Activated naive CD8-positive, alpha-beta T cell treated with anti-CD3 and anti-CD28 coated beads, Interleukin-2, amount 10 ng/mL, durations not matched to agents 7 days and 5 days (primary cell): ENCODE measurements around the gene TBRG4. TPM values are rescaled to one million over a fixed set of nuclear protein-coding genes. Genes with fewer than 3 reads are reported as not detected.

Experiments used
- ATAC-seq: fragments of 150-1000 bp; cut with Tn5 transposase; one replicate; pipeline ENCODE4 v1.10.0; 2021; ENCODE audit warnings: low read depth, moderate library complexity
- POLR2A ChIA-PET: fragments of 350-600 bp; sonication (Branson Sonifier 250); formaldehyde crosslinking; loops from one replicate; lab custom pipeline; 2021; ENCODE audit warnings: antibody characterized with exemption; lab: Charles Lee
- DNase-seq: peaks from one replicate; pipeline ENCODE4 v3.0.0; 2021
- H3K27ac Mint-ChIP-seq: one replicate; pipeline ENCODE4 v1.8.0; 2022; ENCODE audit warnings: mild to moderate bottlenecking, mixed read lengths
- H3K27me3 Mint-ChIP-seq: one replicate; pipeline ENCODE4 v1.8.0; 2022; ENCODE audit warnings: mild to moderate bottlenecking, moderate library complexity, mixed read lengths
- H3K36me3 Mint-ChIP-seq: one replicate; pipeline ENCODE4 v1.8.0; 2021; ENCODE audit warnings: mild to moderate bottlenecking, mixed read lengths
- H3K4me1 Mint-ChIP-seq: one replicate; pipeline ENCODE4 v1.8.0; 2021; ENCODE audit warnings: mixed read lengths
- H3K4me3 Mint-ChIP-seq: one replicate; pipeline ENCODE4 v1.8.0; 2022; ENCODE audit warnings: mild to moderate bottlenecking, moderate library complexity, mixed read lengths
- H3K9me3 Mint-ChIP-seq: one replicate; pipeline ENCODE4 v1.8.0; 2021; ENCODE audit warnings: mixed read lengths
- total RNA-seq, 2 experiments: library from RNA; stranded (reverse); gene quantifications; one replicate each; pipeline ENCODE4 v1.2.3, GENCODE V29; 2021

TBRG4 gene
- total RNA-seq, 2 experiments from 2014 or later: 123 to 127 TPM

- Mint-ChIP-seq H3K4me3 (no peak overlapping the region), H3K4me1 (peaks cover 15% of the 10 kb centered on the region), H3K27ac (no peak overlapping the region), H3K27me3 (no peaks in the 10 kb centered on the region), H3K9me3 (no peaks in the 10 kb centered on the region), H3K36me3 (peaks cover 31% of the 10 kb centered on the region)
- ATAC-seq (no peak), DNase-seq (no peak)
- POLR2A ChIA-PET: interaction anchor here (1.0 kb wide), 1 partner anchor 42 kb away, joined by 4 read pairs; no protein-coding TSS in a partner anchor
Measured at GRCh38 chr7:45068236-45069023, 43.1 kb downstream of the TBRG4 start.

DNA sequence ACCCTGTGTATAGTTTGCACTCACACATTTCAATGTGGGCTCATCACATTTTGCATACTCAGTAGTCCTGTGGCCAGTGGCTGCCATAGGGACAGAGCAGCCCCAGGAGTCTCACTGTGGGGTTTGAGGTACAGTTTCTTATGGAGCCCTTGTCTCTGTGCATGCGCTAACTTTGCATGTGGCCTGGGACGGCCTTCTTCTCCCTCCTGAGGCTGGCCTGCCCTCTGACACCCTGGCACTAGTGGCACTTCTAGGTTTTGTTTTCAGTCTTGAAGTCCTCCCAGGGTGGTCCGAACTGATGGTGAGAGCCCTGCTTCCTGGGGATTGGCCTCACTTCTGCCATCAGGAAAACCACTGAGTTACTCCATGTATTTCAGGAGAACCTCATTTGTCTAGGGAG lies 43.9 kb downstream of the TBRG4 start:
- DNase-seq (no peak), ATAC-seq (no peak)
- Mint-ChIP-seq H3K36me3 (peaks cover 25% of the 10 kb centered on the region), H3K4me3 (no peak overlapping the region), H3K4me1 (peaks cover 17% of the 10 kb centered on the region), H3K9me3 (no peaks in the 10 kb centered on the region), H3K27me3 (no peaks in the 10 kb centered on the region), H3K27ac (no peak overlapping the region)
- POLR2A ChIA-PET: interaction anchor here (1.0 kb wide), 1 partner anchor 43 kb away, joined by 4 read pairs; no protein-coding TSS in a partner anchor

- POLR2A ChIA-PET: no interaction called here
- ATAC-seq (no peak), DNase-seq (no peak)
- H3K4me3 Mint-ChIP-seq: no peak overlapping the region
- H3K4me1 Mint-ChIP-seq: peaks cover 21% of the 10 kb centered on the region
- peaks cover 23% of the 10 kb centered on the region for H3K36me3 Mint-ChIP-seq
- no peaks in the 10 kb centered on the region for H3K9me3 Mint-ChIP-seq
- H3K27me3 Mint-ChIP-seq: no peaks in the 10 kb centered on the region
- no peak overlapping the region for H3K27ac Mint-ChIP-seq
Measured at GRCh38 chr7:45066409-45066808, 45.1 kb downstream of the TBRG4 start.

DNA sequence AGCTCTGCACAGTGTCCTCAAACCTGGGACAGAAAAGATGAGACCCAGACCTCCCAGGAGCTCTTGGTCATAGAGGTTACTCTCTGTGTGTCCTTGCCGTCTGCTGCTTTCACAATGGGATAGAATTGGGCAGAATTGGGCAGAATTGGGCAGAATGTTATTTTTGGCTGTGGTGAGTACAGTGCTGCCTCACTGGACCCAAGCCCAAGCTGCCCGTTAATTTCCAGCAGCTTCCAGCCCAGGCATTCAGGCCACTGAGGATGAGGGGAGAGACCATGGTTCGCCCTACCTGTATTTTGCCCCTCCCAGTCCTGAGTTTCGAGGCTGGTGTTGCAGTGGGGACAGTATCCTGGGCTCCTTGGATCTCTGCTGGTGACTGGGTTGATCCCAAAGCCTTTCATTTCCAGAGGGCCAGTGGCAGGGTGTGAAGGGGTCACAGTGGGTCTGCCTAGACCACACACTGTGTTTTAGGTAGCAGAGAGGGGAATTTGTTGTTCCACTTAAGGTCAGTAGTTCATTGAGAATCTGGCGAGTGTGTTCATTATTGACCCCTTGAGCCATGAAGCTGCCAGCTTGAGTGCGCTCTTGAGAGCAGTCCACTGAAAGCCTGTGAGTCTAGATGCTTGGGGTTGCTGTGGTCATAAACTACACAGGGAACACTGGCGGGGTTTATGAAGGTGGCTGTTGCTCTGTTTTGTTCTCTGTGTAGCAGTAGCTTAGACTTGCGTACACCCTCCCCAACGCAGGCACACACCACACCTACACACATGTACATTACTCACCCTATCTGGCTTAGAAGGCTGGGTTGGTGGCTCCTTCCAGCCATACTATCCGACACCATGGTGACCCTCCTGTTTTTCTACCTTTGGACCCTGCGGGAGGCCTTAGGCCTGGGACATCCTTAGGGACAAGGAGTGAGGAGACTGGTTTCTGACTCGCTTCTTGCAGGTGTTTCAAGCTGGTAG lies 46.2 kb downstream of the TBRG4 start:
- Mint-ChIP-seq H3K27ac (no peak overlapping the region), H3K9me3 (no peaks in the 10 kb centered on the region), H3K4me3 (no peak overlapping the region), H3K4me1 (peaks cover 31% of the 10 kb centered on the region), H3K36me3 (peaks cover 31% of the 10 kb centered on the region), H3K27me3 (no peaks in the 10 kb centered on the region)
- DNase-seq (no peak), ATAC-seq (no peak)
- POLR2A ChIA-PET: no interaction called here

DNA sequence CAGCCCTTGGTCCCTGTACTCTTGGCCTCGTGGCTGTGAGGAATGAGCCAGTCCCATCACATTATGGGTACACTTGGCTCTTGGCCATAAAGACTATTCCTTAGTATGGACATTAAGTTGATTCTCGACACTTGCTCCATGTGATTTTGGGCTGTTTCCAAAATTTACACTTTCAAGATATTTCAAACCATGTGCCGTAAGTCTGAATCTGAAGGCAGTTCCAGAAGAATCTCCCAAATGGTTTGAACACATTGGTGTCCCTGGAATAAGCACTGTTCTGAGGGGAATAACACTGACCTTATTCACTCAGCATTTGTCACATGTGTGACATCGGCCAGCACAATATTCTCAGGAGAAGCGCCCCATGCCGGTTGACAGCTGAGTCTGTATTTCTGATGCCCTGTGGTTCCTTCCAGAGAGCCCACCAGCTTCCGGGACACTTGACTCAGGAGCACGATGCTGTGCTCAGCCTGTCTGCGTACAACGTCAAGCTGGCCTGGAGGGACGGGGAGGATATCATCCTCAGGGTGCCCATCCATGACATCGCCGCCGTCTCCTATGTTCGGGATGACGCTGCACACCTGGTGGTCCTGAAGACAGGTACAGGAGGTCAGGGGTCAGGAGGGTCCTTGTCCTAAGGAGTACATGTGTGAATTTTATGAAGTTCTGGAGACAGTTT lies 47.3 kb downstream of the TBRG4 start:
- no peak for DNase-seq
- POLR2A ChIA-PET: no interaction called here
- Mint-ChIP-seq H3K4me1 (peaks cover 32% of the 10 kb centered on the region), H3K27ac (no peak overlapping the region), H3K9me3 (no peaks in the 10 kb centered on the region), H3K27me3 (no peaks in the 10 kb centered on the region), H3K4me3 (no peak overlapping the region), H3K36me3 (peaks cover 33% of the 10 kb centered on the region)
- ATAC-seq: no peak

GRCh38 chr7:45061806-45062425 lies 49.6 kb downstream of the TBRG4 start:
- Mint-ChIP-seq H3K36me3 (peaks cover 43% of the 10 kb centered on the region), H3K4me1 (peaks cover 37% of the 10 kb centered on the region), H3K27ac (no peak overlapping the region), H3K4me3 (no peak overlapping the region), H3K9me3 (no peaks in the 10 kb centered on the region), H3K27me3 (no peaks in the 10 kb centered on the region)
- ATAC-seq (no peak), DNase-seq (no peak)
- POLR2A ChIA-PET: no interaction called here

- Mint-ChIP-seq H3K27me3 (no peaks in the 10 kb centered on the region), H3K9me3 (no peaks in the 10 kb centered on the region), H3K4me3 (no peak overlapping the region), H3K27ac (no peak overlapping the region), H3K4me1 (peaks cover 37% of the 10 kb centered on the region), H3K36me3 (peaks cover 44% of the 10 kb centered on the region)
- DNase-seq (no peak), ATAC-seq (no peak)
- POLR2A ChIA-PET: no interaction called here
Measured at GRCh38 chr7:45061352-45061751, 50.1 kb downstream of the TBRG4 start.

DNA sequence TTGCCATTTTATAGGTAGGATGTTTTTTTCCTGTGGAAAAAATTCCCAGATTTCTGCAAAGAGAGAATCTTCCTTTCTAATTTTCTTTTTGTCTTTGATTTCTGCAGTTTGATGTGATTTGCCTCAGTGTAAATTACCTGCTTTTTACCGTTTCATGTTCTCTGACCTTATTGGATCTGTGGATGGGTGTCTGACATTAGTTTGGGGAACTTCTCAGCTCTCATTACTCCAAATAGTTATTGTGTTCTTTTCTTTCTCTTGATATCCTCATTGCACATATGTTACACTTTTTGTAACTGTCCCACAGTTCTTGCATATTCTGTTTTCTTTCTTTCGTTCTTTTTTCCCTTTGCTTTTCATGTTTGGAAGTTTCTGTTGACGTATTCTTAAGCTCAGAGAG lies 51.2 kb downstream of the TBRG4 start:
- Mint-ChIP-seq H3K27ac (no peak overlapping the region), H3K36me3 (peaks cover 45% of the 10 kb centered on the region), H3K27me3 (no peaks in the 10 kb centered on the region), H3K4me1 (peaks cover 33% of the 10 kb centered on the region), H3K9me3 (no peaks in the 10 kb centered on the region), H3K4me3 (no peak overlapping the region)
- DNase-seq (no peak), ATAC-seq (no peak)
- POLR2A ChIA-PET: no interaction called here

GRCh38 chr7:45057878-45058277 lies 53.6 kb downstream of the TBRG4 start:
- Mint-ChIP-seq H3K27ac (no peak overlapping the region), H3K4me3 (no peak overlapping the region), H3K36me3 (peaks cover 57% of the 10 kb centered on the region), H3K4me1 (peaks cover 34% of the 10 kb centered on the region), H3K9me3 (no peaks in the 10 kb centered on the region), H3K27me3 (no peaks in the 10 kb centered on the region)
- POLR2A ChIA-PET: no interaction called here
- no peak for ATAC-seq
- no peak for DNase-seq

DNA sequence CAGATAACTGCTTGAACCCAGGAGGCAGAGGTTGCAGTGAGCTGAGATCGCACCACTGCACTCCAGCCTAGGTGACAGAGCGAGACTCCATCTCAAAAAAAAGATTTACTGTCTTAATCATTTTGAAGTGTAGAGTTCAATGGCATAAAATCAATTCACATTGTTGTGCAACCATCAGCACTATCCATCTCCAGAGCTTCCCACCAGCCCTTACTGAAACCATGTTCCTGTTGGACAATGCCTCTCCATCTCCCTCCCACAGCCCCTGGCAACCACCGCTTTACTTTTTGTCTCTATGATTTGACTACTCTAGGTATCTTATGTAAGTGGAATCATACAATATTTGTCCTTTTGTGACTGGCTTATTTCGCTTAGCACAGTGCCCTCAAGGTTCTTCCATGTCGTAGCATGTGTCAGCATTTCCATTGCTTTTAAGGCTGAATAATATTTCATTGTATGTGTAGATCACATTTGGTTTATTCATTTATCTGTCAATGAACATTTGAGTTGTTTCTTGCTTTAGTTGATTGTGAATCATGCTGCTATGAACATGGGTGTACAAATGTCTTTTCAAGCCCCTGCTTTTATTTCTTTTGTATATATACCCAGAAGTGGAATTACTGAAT lies 55.8 kb downstream of the TBRG4 start:
- Mint-ChIP-seq H3K9me3 (no peaks in the 10 kb centered on the region), H3K27ac (no peak overlapping the region), H3K4me1 (peaks cover 23% of the 10 kb centered on the region), H3K27me3 (no peaks in the 10 kb centered on the region), H3K36me3 (peaks cover 51% of the 10 kb centered on the region), H3K4me3 (no peak overlapping the region)
- POLR2A ChIA-PET: no interaction called here
- DNase-seq (no peak), ATAC-seq (no peak)

GRCh38 chr7:45055016-45055415 lies 56.5 kb downstream of the TBRG4 start:
- no peaks in the 10 kb centered on the region for H3K27me3 Mint-ChIP-seq
- peaks cover 18% of the 10 kb centered on the region for H3K4me1 Mint-ChIP-seq
- H3K9me3 Mint-ChIP-seq: no peaks in the 10 kb centered on the region
- no peak overlapping the region for H3K27ac Mint-ChIP-seq
- DNase-seq (no peak), ATAC-seq (no peak)
- H3K36me3 Mint-ChIP-seq: peaks cover 50% of the 10 kb centered on the region
- POLR2A ChIA-PET: no interaction called here
- H3K4me3 Mint-ChIP-seq: no peak overlapping the region

DNA sequence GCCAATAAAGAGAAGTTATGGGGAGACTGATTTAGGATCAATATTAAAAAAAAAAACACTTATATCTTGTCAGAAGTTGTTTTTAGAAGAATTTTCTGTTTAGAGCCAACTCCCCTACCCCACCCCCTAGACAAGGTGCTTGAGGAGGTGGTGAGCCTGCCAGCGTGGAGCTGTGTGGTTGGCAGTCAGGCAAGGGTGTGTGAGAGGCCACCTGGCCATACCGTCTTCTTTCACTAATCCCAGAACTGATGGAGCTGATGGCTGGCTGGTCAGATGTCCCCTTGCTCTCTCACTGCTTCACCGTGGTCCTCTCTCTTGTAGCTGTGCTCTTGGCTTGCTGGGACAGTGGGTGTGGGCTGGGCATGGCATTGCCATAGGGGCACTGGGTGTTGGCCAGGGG lies 57.1 kb downstream of the TBRG4 start:
- Mint-ChIP-seq H3K9me3 (no peaks in the 10 kb centered on the region), H3K4me1 (peaks cover 18% of the 10 kb centered on the region), H3K27me3 (no peaks in the 10 kb centered on the region), H3K36me3 (peaks cover 50% of the 10 kb centered on the region), H3K27ac (no peak overlapping the region), H3K4me3 (no peak overlapping the region)
- DNase-seq (no peak), ATAC-seq (no peak)
- POLR2A ChIA-PET: no interaction called here
